RWPE1 (cell line): ENCODE measurements around the gene GATM.
"Not testable (repeated sequence)": the region's sequence is repeated elsewhere in the genome, so short reads cannot be mapped to it uniquely, and the experiment has no call there.

ENCODE experiments used
- CTCF ChIA-PET: fragments of 350-600 bp; sonication (Branson Sonifier 250); formaldehyde crosslinking; extraction: SDS; loops from one replicate; lab custom pipeline; 2021; lab: Yijun Ruan, JAX
- POLR2A ChIA-PET: fragments of 400-600 bp; formaldehyde crosslinking; extraction: SDS; loops from one replicate; lab custom pipeline; 2020; ENCODE audit warnings: antibody characterized with exemption; ENCODE audit not compliant: low non-redundant PET; lab: Yijun Ruan, JAX
- DNase-seq: peaks from one replicate; pipeline ENCODE4 v3.0.0; 2012; ENCODE audit warnings: low spot score
- H3K27ac ChIP-seq: fragments of 450-650 bp; 2 replicates; pipeline ENCODE4 v1.5.1; 2017
- CTCF ChIP-seq: fragments of 450-650 bp; conservative IDR thresholded peaks from 2 replicates; pipeline ENCODE4 v1.5.1; 2017; ENCODE audit warnings: low read depth, mild to moderate bottlenecking

Gene GATM

GRCh38 chr15:45373976-45374375 is 4.4 kb downstream of the GATM start:
- CTCF ChIA-PET: no interaction called here
- POLR2A ChIA-PET: no interaction called here
- TF ChIP-seq CTCF: no peak
- H3K27ac ChIP-seq: no peak overlapping the region
- no peak for DNase-seq

- no peak for TF ChIP-seq CTCF
- ChIA-PET POLR2A (no interaction called here), CTCF (interaction anchor here (0.7 kb wide), 1 partner anchor 12 kb away, joined by 3 read pairs; no protein-coding TSS in a partner anchor)
- DNase-seq: no peak
- no peak overlapping the region for H3K27ac ChIP-seq
Observed at GRCh38 chr15:45372041-45372995, 6.0 kb downstream of the GATM start.

- no peak overlapping the region for H3K27ac ChIP-seq
- TF ChIP-seq CTCF: no peak
- ChIA-PET POLR2A (no interaction called here), CTCF (interaction anchor here (0.7 kb wide), 1 partner anchor 11 kb away, joined by 3 read pairs; no protein-coding TSS in a partner anchor)
- no peak for DNase-seq
Observed at GRCh38 chr15:45371546-45371945, 6.8 kb downstream of the GATM start.

- DNase-seq, H3K27ac ChIP-seq, POLR2A ChIA-PET: not testable (repeated sequence)
- CTCF ChIA-PET: interaction anchor here (0.6 kb wide), 1 partner anchor 100 kb away, joined by 4 read pairs; no protein-coding TSS in a partner anchor
Observed at GRCh38 chr15:45370042-45370441, 8.3 kb downstream of the GATM start.

GRCh38 chr15:45367222-45367621 is 11.1 kb downstream of the GATM start:
- POLR2A ChIA-PET, H3K27ac ChIP-seq, DNase-seq: not testable (repeated sequence)
- CTCF ChIA-PET: interaction anchor here (1.0 kb wide), 1 partner anchor 46 kb away, joined by 6 read pairs; no protein-coding TSS in a partner anchor

GRCh38 chr15:45364271-45364670 is 14.1 kb downstream of the GATM start:
- no peak for DNase-seq
- POLR2A ChIA-PET: no interaction called here
- TF ChIP-seq CTCF: no peak
- CTCF ChIA-PET: interaction anchor here (0.6 kb wide), 1 partner anchor 25 kb away, joined by 5 read pairs; no protein-coding TSS in a partner anchor
- H3K27ac ChIP-seq: no peak overlapping the region

- TF ChIP-seq CTCF: no peak
- no peak for DNase-seq
- no peak overlapping the region for H3K27ac ChIP-seq
- POLR2A ChIA-PET: no interaction called here
- CTCF ChIA-PET: interaction anchor here (0.7 kb wide), 1 partner anchor 246 kb away, joined by 3 read pairs; no protein-coding TSS in a partner anchor
Observed at GRCh38 chr15:45363801-45364200, 14.5 kb downstream of the GATM start.
